Endodermal cell (in vitro differentiated cells): ENCODE measurements around the gene PCDHGC3. TPM values are rescaled to one million over a fixed set of nuclear protein-coding genes. Genes with fewer than 3 reads are reported as not detected.

Experiments used
- DNase-seq: peaks from one replicate; pipeline ENCODE4 v3.0.0-alpha.2; 2017
- H3K27ac ChIP-seq: 2 replicates; pipeline ENCODE4 v1.5.1; 2013; ENCODE audit warnings: mild to moderate bottlenecking, low read depth, low read length, moderate library complexity
- H3K27me3 ChIP-seq: 2 replicates; pipeline ENCODE4 v1.6.1; 2013; ENCODE audit warnings: mild to moderate bottlenecking, low read length, moderate library complexity; ENCODE audit not compliant: insufficient read depth, control insufficient read depth, poor library complexity, severe bottlenecking
- H3K36me3 ChIP-seq: 2 replicates; pipeline ENCODE4 v1.7.0; 2013; ENCODE audit warnings: mild to moderate bottlenecking, low read length, moderate library complexity; ENCODE audit not compliant: control insufficient read depth, insufficient read depth
- H3K4me1 ChIP-seq: one replicate; pipeline ENCODE4 v1.7.0; 2013; ENCODE audit warnings: low read length; ENCODE audit not compliant: control insufficient read depth, insufficient read depth
- H3K4me3 ChIP-seq: 2 replicates; pipeline ENCODE4 v1.5.1; 2013; ENCODE audit warnings: mild to moderate bottlenecking, low read length, moderate library complexity
- H3K9ac ChIP-seq: 2 replicates; pipeline ENCODE4 v1.6.1; 2013; ENCODE audit warnings: mild to moderate bottlenecking, low read length, moderate library complexity; ENCODE audit not compliant: poor library complexity, severe bottlenecking; ENCODE audit errors: extremely low read depth
- H3K9me3 ChIP-seq: 2 replicates; pipeline ENCODE4 v1.6.1; 2013; ENCODE audit warnings: mild to moderate bottlenecking, low read length, moderate library complexity; ENCODE audit not compliant: control insufficient read depth
- H3K27ac Mint-ChIP-seq: 2 replicates; pipeline ENCODE4 v1.8.0; 2020; ENCODE audit warnings: mixed read lengths
- H3K27me3 Mint-ChIP-seq: 2 replicates; pipeline ENCODE4 v1.8.0; 2021; ENCODE audit warnings: mild to moderate bottlenecking, mixed read lengths; ENCODE audit not compliant: insufficient read depth
- H3K36me3 Mint-ChIP-seq: 2 replicates; pipeline ENCODE4 v1.8.0; 2020; ENCODE audit warnings: low read depth, mixed read lengths
- H3K4me1 Mint-ChIP-seq: 2 replicates; pipeline ENCODE4 v1.8.0; 2020; ENCODE audit warnings: mixed read lengths
- H3K4me3 Mint-ChIP-seq: 2 replicates; pipeline ENCODE4 v1.8.0; 2020; ENCODE audit warnings: mild to moderate bottlenecking, moderate library complexity, mixed read lengths
- H3K9me3 Mint-ChIP-seq: 2 replicates; pipeline ENCODE4 v1.8.0; 2020; ENCODE audit warnings: mild to moderate bottlenecking, mixed read lengths
- CTCF ChIP-seq: fragments of 200-600 bp; sonication (generic); conservative IDR thresholded peaks from 2 replicates; pipeline ENCODE4 v1.5.0; 2021; ENCODE audit warnings: antibody characterized with exemption, mild to moderate bottlenecking
- WGBS, 2 experiments: methylation state at CpG; one replicate each; pipeline versions ENCODE4 v1.1.5 to v1.1.7; 2013; ENCODE audit warnings: missing lambda C conversion rate in 2 of 2, mixed read lengths in 1 of 2; ENCODE audit not compliant: insufficient coverage in 1 of 2, insufficient read length in 1 of 2; 5-methylcytosine and 5-hydroxymethylcytosine counted together
- total RNA-seq, 2 donors: library from RNA; stranded (reverse); fragmentation: NEBNext Ultra II Directional in 1 of 2; extraction: Animal tissue kit (Norgen Biotek cat#: 25700) in 1 of 2; gene quantifications; 2 replicates in 1 of 2; 3 replicates in 1 of 2; pipeline ENCODE4 v1.2.1, GENCODE V29; 2021

PCDHGC3 gene
- total RNA-seq, 2 donors from 2014 or later: 13.9 to 27.6 TPM

- Mint-ChIP-seq H3K27me3 (no peaks in the 10 kb centered on the region), H3K4me3 (no peak overlapping the region), H3K27ac (no peak overlapping the region), H3K36me3 (peaks cover 17% of the 10 kb centered on the region), H3K4me1 (no peaks in the 10 kb centered on the region), H3K9me3 (no peaks in the 10 kb centered on the region)
- Histone ChIP-seq H3K27ac (no peak overlapping the region), H3K27me3 (no peaks in the 10 kb centered on the region), H3K9ac (no peak overlapping the region), H3K4me3 (no peak overlapping the region), H3K9me3 (no peaks in the 10 kb centered on the region), H3K36me3 (no peaks in the 10 kb centered on the region), H3K4me1 (no peaks in the 10 kb centered on the region)
- TF ChIP-seq CTCF: no peak
- WGBS, 2 experiments: 96 to 98% methylated on average over 50 of the region's 50 CpGs
- no peak for DNase-seq
These were observed 34.1 kb upstream of the PCDHGC3 start for GRCh38 chr5:141441571-141442170.

GRCh38 chr5:141465351-141465750, 10.4 kb upstream of the PCDHGC3 start:
- no peaks in the 10 kb centered on the region for H3K36me3 ChIP-seq
- H3K27ac ChIP-seq: no peak overlapping the region
- DNase-seq: no peak
- H3K9me3 ChIP-seq: no peaks in the 10 kb centered on the region
- no peaks in the 10 kb centered on the region for H3K9me3 Mint-ChIP-seq
- H3K4me3 ChIP-seq: no peak overlapping the region
- H3K9ac ChIP-seq: no peak overlapping the region
- no peak overlapping the region for H3K27ac Mint-ChIP-seq
- no peaks in the 10 kb centered on the region for H3K27me3 Mint-ChIP-seq
- no peaks in the 10 kb centered on the region for H3K27me3 ChIP-seq
- TF ChIP-seq CTCF: no peak
- H3K4me1 ChIP-seq: no peaks in the 10 kb centered on the region
- 93 to 98% methylated on average over 2 to 3 of the region's 3 CpGs for WGBS, 2 experiments
- no peaks in the 10 kb centered on the region for H3K4me1 Mint-ChIP-seq
- no peak overlapping the region for H3K4me3 Mint-ChIP-seq
- peaks cover 11% of the 10 kb centered on the region for H3K36me3 Mint-ChIP-seq

- no peaks in the 10 kb centered on the region for H3K9me3 Mint-ChIP-seq
- peaks cover 8% of the 10 kb centered on the region for H3K4me1 Mint-ChIP-seq
- Histone ChIP-seq H3K4me3 (peak overlapping the region; percentile 86), H3K9ac (peak overlapping the region; percentile 51), H3K36me3 (no peaks in the 10 kb centered on the region), H3K27me3 (peaks cover 12% of the 10 kb centered on the region), H3K4me1 (no peaks in the 10 kb centered on the region), H3K27ac (no peak overlapping the region), H3K9me3 (no peaks in the 10 kb centered on the region)
- peaks cover 31% of the 10 kb centered on the region for H3K27me3 Mint-ChIP-seq
- 20 to 56% methylated on average over 50 to 58 of the region's 58 CpGs for WGBS, 2 experiments
- DNase-seq: peak; percentile 78
- peak overlapping the region; percentile 78 for H3K4me3 Mint-ChIP-seq
- H3K27ac Mint-ChIP-seq: peak overlapping the region; percentile 69
- H3K36me3 Mint-ChIP-seq: peaks cover 11% of the 10 kb centered on the region
- no peak for TF ChIP-seq CTCF
These were observed 556 bp downstream of the PCDHGC3 start for GRCh38 chr5:141476132-141476911.
